ENCODE data around the gene HOXB5. TPM values are rescaled to one million over a fixed set of nuclear protein-coding genes. Genes with fewer than 3 reads are reported as not detected.

HOXB5 gene
- total RNA-seq, 1 experiment from 2014 or later = 0.43 TPM

DNA sequence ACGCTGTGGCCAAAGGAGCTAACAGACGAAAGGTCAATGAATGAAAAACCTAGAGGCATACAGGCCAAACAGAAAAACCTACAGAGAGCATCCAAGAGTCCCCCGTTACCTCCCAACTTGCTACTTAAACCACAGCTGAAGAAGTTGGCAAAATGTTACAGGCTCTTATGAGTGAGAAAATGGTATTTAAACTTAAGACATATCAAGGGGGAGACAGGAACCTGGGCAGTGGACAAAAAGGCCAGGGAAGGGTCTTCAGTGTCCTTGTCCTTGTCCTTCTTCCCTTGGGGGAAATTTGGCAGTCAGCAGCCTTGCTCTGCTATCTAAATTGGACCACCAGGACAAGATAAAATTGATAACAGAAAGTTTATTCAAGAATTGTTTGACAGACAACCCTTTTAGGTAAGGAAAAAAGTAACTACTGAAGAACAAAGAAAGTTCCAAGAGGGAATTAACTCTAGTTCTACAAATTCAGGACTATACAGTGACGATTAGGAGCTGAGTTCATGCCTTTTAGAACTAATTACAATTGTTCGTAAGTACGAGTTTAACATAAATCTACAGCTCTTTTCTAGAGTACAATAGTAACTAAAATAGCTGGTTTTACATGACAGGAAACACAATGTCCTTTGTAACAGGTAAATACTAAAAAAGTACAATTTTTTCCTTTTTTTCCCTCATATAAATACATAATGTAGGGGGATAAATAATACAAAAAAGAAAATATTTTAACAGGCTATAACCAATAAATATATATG, 44.9 kb downstream of the HOXB5 start:
- no peak for DNase-seq (ENCODE audit: low spot score)

DNA sequence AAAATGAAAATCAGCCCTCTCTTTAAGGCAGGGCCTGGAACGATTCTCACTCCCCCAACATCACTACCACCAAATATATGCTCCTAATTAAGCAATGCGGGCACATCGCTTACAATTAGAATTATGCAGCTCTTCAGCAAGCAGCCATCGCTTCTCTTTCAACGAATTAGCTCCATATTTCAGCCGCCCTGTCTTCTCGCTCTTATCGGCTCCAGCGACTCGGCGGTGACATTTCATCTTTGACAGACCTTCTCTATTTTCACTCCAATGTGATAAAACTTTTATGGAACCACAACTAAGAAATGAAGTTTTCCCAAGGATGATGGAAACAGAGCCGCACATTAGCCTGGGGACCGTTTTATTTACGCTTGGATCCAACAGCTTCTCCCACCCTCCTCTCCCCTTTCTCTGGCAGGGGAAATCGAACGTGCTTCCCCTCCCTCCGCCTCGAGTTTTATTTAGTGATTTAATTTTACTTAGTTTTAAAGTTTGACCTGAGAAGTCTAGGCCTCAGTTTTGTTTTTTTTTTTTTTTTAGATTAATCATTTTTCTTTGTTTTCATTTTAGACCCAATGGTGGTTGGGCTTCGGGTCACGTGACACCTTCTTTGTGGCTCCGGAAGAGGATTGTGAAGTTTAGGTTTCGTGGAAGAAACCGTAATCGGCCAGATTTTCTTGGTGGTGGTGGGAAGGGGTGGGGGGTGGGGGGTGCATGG, 45.6 kb downstream of the HOXB5 start:
- no peak for DNase-seq (ENCODE audit: low spot score)

DNA sequence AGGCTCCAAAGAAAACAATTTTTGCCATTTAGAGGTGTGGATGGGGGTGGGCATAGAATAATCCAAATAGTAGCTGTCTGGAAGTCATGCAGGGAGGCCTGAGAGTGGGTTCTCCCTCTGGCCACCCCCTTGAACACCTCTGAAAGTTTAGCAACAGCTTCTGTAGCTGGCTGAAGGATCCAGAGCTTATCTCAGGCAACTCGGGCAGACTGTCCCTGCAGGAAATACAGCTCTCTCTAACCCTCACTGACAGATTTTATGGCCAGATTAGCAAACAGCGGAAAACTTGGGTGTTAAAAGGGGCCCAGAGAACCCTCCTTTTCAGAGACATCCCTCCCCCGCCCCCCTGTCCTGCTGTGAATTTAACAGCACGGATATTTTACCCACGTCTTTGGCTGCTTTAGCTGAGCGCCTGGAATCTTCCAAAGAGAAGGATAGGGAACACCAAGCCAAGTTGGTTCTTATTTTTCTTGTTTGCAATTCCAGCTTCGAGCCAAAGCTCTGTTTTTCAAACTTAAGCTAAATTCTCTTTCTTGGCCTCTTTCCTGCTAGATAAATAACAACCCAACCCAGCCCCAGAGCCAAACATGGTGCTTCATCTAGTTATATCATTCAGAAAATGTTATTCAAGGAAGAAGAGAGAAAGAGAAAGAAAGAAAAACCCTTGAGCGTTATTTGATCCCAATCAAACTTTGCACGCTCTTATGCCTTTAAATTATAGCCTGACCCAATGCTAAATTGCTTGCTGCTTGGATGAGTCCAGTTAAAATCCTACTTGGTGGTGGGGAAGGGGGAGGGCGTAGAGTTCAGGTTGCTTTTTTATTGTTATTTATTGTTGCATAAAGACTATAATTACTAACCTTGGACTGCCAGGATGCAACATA, 46.4 kb downstream of the HOXB5 start:
- DNase-seq (ENCODE audit: low spot score) = no peak

DNA sequence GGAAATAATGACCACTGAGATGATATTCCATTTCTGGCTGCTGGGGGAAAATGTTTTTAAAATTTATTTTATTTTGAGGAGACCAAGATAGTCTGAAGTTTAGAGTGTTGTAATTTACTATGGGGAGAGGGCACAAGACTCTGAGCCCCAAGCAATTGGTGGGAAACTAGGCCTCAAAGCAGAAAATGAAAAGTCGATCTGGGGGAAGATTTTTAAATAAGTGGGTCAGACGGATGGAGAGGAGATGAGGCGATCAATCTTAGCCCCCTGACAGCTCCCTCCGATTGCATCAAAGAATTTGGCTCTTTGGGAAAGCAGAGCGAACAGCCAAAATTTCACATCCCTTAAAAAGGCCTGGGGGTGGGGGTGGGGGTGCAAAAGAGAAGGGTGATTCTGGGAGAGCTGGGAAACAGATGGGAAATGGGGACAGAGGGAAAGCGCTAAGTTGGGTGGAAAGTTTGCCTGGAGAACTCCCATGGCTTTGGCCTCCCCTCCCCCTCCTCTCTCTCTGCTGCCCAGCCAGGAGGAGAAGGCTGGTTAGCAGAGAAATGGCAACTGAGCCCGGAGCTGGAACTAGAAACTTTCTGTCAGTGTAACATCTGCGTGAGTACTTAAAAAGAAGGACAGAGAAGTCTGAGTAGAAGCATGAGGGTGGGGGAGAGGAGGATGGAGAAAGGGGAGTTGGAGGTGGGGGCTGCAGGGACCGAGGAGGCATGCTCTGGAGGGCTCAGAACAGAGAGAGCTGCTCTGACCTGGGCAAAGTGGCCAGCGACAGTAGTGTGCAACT, 47.2 kb downstream of the HOXB5 start:
- no peak for DNase-seq (ENCODE audit: low spot score)

DNA sequence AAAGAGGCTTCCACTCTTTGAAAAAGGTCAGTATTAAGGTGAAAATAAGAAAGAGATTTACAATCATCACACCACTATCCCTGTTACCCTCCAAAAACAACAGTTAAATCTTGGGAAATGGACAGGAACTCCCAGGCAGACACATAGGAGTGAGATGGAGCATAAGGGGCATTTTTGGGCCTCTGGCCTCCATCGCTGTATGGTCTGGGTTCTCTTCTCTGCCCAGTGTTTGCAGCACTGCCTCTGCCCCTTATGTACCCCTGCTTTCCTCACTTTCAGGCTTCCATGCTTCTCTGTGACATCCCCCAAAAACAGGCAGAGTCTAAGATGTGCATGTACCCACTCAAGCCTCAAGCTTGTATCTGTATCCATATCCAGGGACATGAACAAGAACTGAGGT, 48.0 kb downstream of the HOXB5 start:
- DNase-seq (ENCODE audit: low spot score) = no peak

DNA sequence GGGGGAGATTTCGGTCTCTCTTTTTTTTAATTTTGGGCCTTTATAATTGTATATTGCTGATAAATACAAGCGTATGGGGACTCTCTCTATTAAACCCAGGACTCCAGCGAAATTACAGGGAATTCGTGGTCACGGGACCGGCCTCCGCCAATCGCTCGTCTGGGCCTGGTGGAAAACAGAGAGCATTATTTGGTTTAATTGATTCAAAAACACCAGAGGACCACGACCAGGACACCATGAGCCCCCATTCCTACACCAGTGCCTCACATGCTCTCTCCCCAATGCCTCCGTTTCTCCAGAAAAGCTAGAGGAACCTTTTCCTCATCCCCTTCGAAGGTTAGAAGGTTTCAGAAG, 48.6 kb downstream of the HOXB5 start, which contains the start of gene HOXB2:
TSS of gene HOXB2 (minus strand) at position 88 of the 354 bp plus-strand sequence. CDS start 198 bp downstream, outside the sequence.
- DNase-seq (ENCODE audit: low spot score) = no peak

DNA sequence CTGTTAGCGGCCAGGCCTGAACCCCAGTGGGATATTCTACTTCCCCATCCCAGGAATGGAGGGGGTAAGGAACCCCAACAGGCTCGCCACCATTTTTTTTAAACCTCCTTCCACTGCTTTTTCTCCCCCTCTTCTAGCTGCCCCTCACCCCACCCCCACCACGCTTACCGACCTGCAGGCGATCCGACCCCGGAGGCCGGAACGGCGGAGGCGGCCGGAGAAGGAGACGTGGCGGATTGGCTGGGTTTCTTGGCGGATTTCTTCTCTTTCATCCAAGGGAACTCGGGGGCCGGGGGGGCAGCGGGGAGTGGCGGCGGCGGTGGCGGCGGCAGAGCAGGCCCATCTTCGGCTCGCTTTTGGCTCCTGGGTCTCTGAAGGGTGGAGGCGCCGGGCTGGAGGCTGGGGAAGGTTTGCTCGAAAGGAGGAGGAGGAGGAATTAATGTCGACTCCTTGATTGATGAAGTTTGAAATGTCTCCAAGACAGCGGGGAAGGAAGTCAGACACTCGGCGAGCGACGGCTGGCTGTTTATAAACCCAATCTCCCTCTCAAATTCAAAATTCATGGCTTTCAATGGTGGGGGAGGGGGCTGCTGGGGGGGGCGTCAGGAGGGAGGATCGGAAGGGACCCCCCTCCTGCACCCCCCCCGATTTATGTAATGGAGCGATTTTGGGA, 49.1 kb downstream of the HOXB5 start:
- DNase-seq (ENCODE audit: low spot score) = peak; percentile 61

DNA sequence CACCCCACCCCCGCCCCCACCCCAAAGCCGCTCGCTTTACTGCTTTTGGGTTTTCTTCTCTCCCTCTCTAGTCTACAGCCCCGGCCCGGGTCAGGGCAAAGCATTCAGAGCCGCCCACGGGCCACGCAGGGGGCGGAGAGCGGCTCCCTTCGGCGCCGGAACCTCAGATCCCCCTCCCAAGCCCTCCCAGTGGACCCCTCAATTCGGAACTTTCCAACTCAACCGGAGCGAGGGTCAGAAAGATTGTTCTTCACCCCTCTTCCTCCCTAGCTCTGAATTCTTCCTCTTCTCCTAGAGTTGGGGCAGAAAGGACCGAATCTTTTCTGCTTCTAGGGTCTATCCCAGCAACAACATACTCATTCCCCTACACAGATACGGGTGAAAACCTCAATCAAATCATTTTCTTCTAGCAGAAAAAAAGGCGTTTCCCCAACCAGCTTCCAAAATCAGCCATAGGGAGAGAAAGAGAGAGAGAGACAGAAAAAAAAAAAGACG, 49.7 kb downstream of the HOXB5 start:
- no peak for DNase-seq (ENCODE audit: low spot score)

DNA sequence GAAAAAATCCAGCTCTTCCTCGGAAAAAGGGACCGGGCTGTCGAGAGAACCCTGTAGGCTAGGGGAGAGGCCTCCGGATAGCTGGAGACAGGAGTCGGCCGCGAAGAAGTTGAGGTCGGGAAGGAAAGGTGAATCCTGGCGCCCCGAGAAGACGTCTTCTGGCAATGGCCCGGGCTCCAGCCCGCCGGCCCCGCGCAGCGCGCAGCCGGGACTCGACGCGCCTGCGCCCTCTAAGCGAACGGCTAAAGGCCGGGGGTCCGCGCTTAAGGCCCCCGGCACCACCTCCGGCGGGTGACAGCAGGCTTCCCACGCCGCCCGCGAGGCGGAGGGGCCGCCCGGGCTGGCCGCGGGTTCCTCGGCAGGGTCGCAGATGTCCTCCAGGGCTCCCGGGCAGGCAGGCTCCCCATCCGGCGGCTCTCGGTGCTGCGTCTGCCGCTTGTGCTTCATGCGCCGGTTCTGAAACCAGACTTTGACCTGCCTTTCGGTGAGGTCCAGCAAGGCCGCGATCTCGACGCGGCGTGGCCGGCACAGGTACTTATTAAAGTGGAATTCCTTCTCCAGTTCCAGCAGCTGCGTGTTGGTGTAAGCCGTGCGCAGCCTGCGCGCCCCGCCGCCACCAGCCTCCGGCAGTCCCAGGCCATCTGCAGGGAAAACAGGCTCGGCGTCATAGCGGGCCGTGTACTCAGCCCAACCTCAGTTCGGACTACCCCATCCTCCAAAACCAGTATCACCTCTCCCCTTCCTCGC, 50.3 kb downstream of the HOXB5 start:
- peak; percentile 53 for DNase-seq (ENCODE audit: low spot score)

DNA sequence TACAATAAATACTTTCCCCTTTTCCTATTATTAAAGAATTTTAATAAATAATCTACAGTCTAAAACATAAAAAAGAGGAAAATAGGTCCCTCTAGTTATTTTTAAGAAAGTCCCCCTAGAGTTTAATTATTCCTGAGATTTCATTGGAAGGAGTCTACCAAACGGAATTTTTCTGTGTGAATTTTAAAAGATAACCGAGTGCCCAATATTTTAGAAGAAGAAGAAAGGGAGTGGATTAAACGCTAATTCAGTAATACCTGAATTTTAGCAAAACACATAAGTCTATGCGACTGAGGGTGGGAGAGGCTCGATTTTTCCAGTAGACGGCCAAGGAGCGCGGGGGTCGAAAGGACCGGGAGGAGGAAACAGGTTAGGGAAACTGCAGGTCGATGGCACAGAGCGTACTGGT, 50.9 kb downstream of the HOXB5 start:
- no peak for DNase-seq (ENCODE audit: low spot score)

DNA sequence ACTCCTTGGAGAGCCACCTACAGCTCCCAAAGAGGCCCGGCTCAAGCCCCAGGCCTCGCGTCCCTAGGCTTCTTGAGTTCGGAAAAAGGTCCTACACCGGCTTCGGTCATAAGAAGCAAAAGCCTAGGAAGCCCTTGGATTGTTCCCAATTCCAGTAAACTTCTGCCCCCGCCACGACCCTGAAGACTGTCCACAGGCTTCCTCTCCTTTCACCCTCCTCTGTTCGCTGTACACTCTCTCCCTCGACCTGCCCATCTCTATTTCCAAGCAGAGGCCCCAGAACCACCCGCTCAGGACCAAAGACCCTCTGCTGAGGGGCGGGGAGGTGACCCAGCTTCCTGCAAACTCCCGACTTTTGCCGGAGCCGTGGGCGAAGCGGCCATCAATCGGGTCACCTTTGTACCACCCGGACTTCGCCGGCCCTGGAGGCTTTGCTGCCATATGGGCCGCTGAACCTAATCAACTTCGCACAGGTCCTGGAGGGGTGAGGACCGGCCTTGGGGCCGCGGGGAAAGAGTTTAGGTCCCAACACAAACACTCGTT, 51.4 kb downstream of the HOXB5 start:
- DNase-seq (ENCODE audit: low spot score) = no peak

DNA sequence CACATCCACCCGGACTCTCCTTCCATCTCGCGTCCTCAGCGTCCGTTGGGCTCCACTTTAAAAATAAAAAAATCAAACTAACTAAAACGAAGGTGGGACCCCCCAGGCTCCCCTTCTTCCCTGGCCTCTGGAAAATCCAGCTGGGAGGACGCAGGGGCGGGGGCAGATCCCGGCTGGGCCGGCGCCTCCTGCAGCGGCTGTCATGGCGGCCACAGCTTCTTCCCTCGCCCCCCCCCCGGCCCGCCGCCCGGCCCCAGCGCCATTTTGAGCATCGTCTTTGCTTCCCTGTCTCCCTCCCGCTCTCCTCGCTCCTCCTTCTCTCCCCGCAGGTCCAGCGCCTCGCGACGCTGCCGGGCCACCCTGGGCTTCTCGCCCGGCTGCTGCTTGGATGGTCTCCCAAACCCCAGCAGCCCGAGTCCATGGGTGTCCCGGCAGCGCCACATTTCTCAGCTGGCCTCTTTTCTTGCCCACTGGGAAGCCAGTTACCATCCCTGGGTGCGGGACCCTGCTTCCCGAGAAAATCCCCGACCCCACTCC, 51.9 kb downstream of the HOXB5 start:
- peak; percentile 65 for DNase-seq (ENCODE audit: low spot score)

Other genes starting within 250 kb of the HOXB5 start
- not detected in 2 replicates for gene SKAP1, start 163.6 kb downstream of the HOXB5 start, total RNA-seq (2014; rRNA removed; shearing (Covaris generic))
- not detected in 2 replicates for gene HOXB1, start 62.8 kb downstream of the HOXB5 start, total RNA-seq (2014; rRNA removed; shearing (Covaris generic))
- gene HOXB2, start 48.7 kb downstream of the HOXB5 start, total RNA-seq (2014; rRNA removed; shearing (Covaris generic)) = 5.3 and 11.1 TPM in 2 replicates
- gene HOXB4, start 15.4 kb downstream of the HOXB5 start, total RNA-seq (2014; rRNA removed; shearing (Covaris generic)) = 0.45 TPM in 2 replicates
- gene HOXB3, start 3.5 kb downstream of the HOXB5 start, total RNA-seq (2014; rRNA removed; shearing (Covaris generic)) = 2.0 and 5.6 TPM in 2 replicates
- gene HOXB6, start 11.2 kb upstream of the HOXB5 start, total RNA-seq (2014; rRNA removed; shearing (Covaris generic)) = 1.4 and 3.1 TPM in 2 replicates
- 21.2 and 22.4 TPM in 2 replicates for gene HOXB7, start 17.2 kb upstream of the HOXB5 start, total RNA-seq (2014; rRNA removed; shearing (Covaris generic))
- 1.2 and 6.3 TPM in 2 replicates for gene HOXB8, start 21.5 kb upstream of the HOXB5 start, total RNA-seq (2014; rRNA removed; shearing (Covaris generic))
- gene HOXB9, start 32.6 kb upstream of the HOXB5 start, total RNA-seq (2014; rRNA removed; shearing (Covaris generic)) = 23.1 and 26.1 TPM in 2 replicates
- not detected in 2 replicates for gene PRAC1, start 128.7 kb upstream of the HOXB5 start, total RNA-seq (2014; rRNA removed; shearing (Covaris generic))
- gene PRAC2, start 129.4 kb upstream of the HOXB5 start, total RNA-seq (2014; rRNA removed; shearing (Covaris generic)) = not detected in 2 replicates
- 3.3 and 3.8 TPM in 2 replicates for gene HOXB13, start 135.0 kb upstream of the HOXB5 start, total RNA-seq (2014; rRNA removed; shearing (Covaris generic))
- 0.12 and 0.18 TPM in 2 replicates for gene TTLL6, start 223.4 kb upstream of the HOXB5 start, total RNA-seq (2014; rRNA removed; shearing (Covaris generic))
- 42.5 and 61.2 TPM in 2 replicates for gene CALCOCO2, start 237.3 kb upstream of the HOXB5 start, total RNA-seq (2014; rRNA removed; shearing (Covaris generic))